GM12878 (cell line): ENCODE data around the gene CCDC70. TPM values are rescaled to one million over a fixed set of nuclear protein-coding genes. Genes with fewer than 3 reads are reported as not detected.

Experiments
- CBFB ChIP-seq: IDR thresholded peaks from 2 replicates; pipeline ENCODE4 v1.6.1; 2016; ENCODE audit warnings: antibody characterized with exemption, low read depth
- E4F1 ChIP-seq: fragments of 450-650 bp; IDR thresholded peaks from 2 replicates; pipeline ENCODE4 v1.6.1; 2018; ENCODE audit warnings: borderline replicate concordance, mild to moderate bottlenecking; ENCODE audit not compliant: partially characterized antibody
- EED ChIP-seq: sonication (generic); IDR thresholded peaks from 2 replicates; pipeline ENCODE4 v1.6.1; 2016; ENCODE audit warnings: antibody characterized with exemption, low read depth
- FOXM1 ChIP-seq: IDR thresholded peaks from 2 replicates; pipeline ENCODE4 v1.6.1; 2012; ENCODE audit warnings: low read depth, mild to moderate bottlenecking, inconsistent platforms, low read length, moderate library complexity
- NBN ChIP-seq: fragments of 450-650 bp; IDR thresholded peaks from 2 replicates; pipeline ENCODE4 v1.6.1; 2016
- POLR2A ChIP-seq: IDR thresholded peaks from 2 replicates; pipeline ENCODE4 v1.6.1; 2011; ENCODE audit warnings: low read depth, mild to moderate bottlenecking, low read length
- RCOR1 ChIP-seq: conservative IDR thresholded peaks from 2 replicates; pipeline ENCODE4 v1.6.1; 2012; ENCODE audit warnings: low read depth, low read length, improper control_type of control experiment
- SPI1 ChIP-seq: IDR thresholded peaks from 2 replicates; pipeline ENCODE4 v1.6.1; 2011; ENCODE audit warnings: low read depth, mild to moderate bottlenecking, low read length, moderate library complexity, borderline replicate concordance; ENCODE audit not compliant: insufficient read depth
- SREBF2 ChIP-seq: IDR thresholded peaks from 2 replicates; pipeline ENCODE4 v1.6.1; 2012; ENCODE audit warnings: mild to moderate bottlenecking, low read length
- SUZ12 ChIP-seq: fragments of 200-600 bp; sonication (generic); IDR thresholded peaks from one replicate; pipeline ENCODE4 v1.6.1; 2018; ENCODE audit warnings: antibody characterized with exemption, mild to moderate bottlenecking; ENCODE audit not compliant: unreplicated experiment
- TCF7 ChIP-seq: IDR thresholded peaks from 2 replicates; pipeline ENCODE4 v1.6.1; 2014; ENCODE audit warnings: antibody characterized with exemption, borderline replicate concordance
- ZNF274 ChIP-seq: IDR thresholded peaks from one replicate; pipeline ENCODE4 v1.8.0; 2011; ENCODE audit not compliant: insufficient read length, insufficient read depth
- polyA plus RNA-seq, 11 experiments: library from polyadenylated mRNA; depleted of rRNA in 4 of 11; unstranded in 6 of 11; stranded (reverse) in 5 of 11; fragments of >200 nt; fragmentation: Nextera tagmentation in 4 of 11; fragmentation: Illumina TruSeq in 1 of 11; extraction: Ambion mirVana in 4 of 11; extraction: Trizol in 1 of 11; gene quantifications; 1 replicate in 1 of 11; 2 replicates in 10 of 11; pipeline versions ENCODE4 v1.2.1 to v1.2.3, GENCODE V29; 2011 to 2016; ENCODE audit warnings: inconsistent platforms in 2 of 11, missing spikeins in 2 of 11, low read depth in 1 of 11
- total RNA-seq, 4 experiments: library from RNA; depleted of rRNA in 3 of 4; stranded (reverse); fragments of >200 nt in 3 of 4; fragmentation: Illumina TruSeq in 1 of 4; extraction: Trizol in 1 of 4; gene quantifications; 2 replicates each; pipeline versions ENCODE4 v1.2.1 to v1.2.3, GENCODE V29; 2013 to 2021

CCDC70 gene
- total and polyA plus RNA-seq, 10 of the 15 experiments (the other 5 are each of a cell fraction or from before 2014, with no cell fraction given) = not detected

DNA sequence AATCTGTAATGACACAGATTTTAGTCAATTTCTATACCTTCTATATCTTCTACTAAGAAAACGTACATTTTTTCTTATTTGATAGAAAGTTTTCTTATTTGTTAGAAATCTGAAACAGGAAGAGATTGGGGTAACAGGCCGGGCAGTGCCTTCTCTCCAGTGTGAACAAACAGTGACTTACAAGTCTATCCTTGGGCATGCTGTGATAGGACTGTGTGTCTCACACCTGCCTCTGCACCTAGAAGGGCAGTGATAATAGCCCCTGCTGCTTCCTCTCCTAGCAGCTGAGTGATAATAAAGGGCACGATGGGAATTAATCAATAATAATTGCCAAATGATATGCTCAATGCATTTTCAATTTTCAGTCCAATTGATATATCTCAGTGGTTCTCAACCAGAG, 18.2 kb upstream of the CCDC70 start (continued):
- TF ChIP-seq E4F1 (no peak), CBFB (no peak), SREBF2 (no peak), TCF7 (no peak), NBN (no peak), POLR2A (no peak), ZNF274 (no peak), SUZ12 (no peak), EED (no peak), RCOR1 (no peak), SPI1 (no peak), FOXM1 (no peak)
